Measurements from ENCODE around the gene ACOD1.

DNA sequence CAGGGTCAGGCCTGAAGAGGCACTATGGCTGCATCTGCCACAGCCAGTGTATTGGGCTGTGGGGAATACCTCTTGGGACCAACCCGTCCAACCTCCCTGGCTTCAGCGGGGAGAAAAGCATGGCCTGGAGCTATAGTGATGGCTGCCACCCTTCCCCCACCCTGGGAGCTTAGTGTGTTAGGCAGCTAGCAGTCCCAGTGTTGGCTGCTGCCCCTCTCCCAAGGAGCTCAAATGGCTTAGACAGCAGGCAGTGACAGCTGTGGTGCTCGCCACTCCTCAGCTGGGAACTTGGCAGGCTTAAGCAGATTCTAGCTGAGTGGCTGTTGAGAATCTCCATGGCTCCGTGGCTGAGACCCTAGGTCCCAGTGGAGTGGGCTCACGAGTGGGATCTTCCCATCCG, 19.7 kb downstream of the ACOD1 start:
- TF ChIP-seq YY1 (IDR thresholded peaks at IDR 0.05; ENCODE audit: insufficient read depth, insufficient read length) (peak; percentile 22), SUZ12 (IDR thresholded peaks at IDR 0.05; ENCODE audit: extremely low read depth, insufficient read depth, insufficient read length) (no peak)
